ENCODE measurements around the gene KRTAP26-1.

The KRTAP26-1 gene, protein sequence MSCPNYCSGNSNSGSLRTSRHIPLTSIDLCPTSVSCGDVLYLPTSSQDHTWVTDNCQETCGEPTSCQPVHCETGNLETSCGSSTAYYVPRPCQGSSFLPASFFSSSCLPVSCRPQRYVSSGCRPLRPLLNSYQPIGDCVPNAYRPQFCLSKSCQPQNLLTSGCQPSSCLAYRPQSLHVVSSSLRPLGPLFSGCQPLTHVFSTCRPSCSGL

DNA sequence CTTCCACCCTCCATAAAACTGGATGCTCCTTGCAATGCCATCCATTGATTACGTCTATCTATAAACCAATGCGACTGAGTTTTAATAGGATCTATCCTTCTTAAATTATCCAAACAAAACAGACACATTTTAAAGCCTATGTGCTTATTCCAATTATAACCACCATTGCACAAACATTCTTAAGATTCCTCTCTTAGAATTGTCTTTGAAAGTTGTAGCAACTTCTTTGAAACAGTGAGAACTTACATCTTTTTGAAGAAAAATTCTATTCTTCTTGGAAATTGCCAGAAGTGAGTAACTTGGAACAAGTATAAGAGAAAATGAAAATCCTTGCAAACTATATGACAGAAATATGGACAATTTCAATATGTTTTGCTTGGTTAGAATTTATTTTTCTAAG lies at the start of gene KRTAP26-1:
KRTAP26-1 (minus strand) TSS at position 101 of the 400 bp plus-strand sequence. CDS start 280 bp downstream, outside the sequence.
- Mint-ChIP-seq H3K27ac (no peak within 1 kb of the TSS), H3K9me3 (peaks cover 17% of the 10 kb centered on the region), H3K4me3 (no peak within 1 kb of the TSS), H3K4me1 (no peaks in the 10 kb centered on the region), H3K36me3 (no peaks in the 10 kb centered on the region)
- ATAC-seq, result no peak
- no peak for DNase-seq (ENCODE audit: low spot score in 2 of 2)

GRCh38 chr21:30355906-30356305 lies 35.8 kb upstream of the KRTAP26-1 start:
- peaks cover 11% of the 10 kb centered on the region for H3K9me3 Mint-ChIP-seq
- H3K27ac Mint-ChIP-seq, result no peak overlapping the region
- no peak for ATAC-seq
- DNase-seq (ENCODE audit: low spot score in 2 of 2), result no peak
- H3K4me1 Mint-ChIP-seq, result no peaks in the 10 kb centered on the region
- H3K36me3 Mint-ChIP-seq, result no peaks in the 10 kb centered on the region
- H3K4me3 Mint-ChIP-seq, result no peak overlapping the region

GRCh38 chr21:30354308-30355005 lies 34.3 kb upstream of the KRTAP26-1 start:
- peaks cover 11% of the 10 kb centered on the region for H3K9me3 Mint-ChIP-seq
- H3K27ac Mint-ChIP-seq, result no peak overlapping the region
- DNase-seq (ENCODE audit: low spot score in 2 of 2) (no peak), ATAC-seq (no peak)
- no peak overlapping the region for H3K4me3 Mint-ChIP-seq
- no peaks in the 10 kb centered on the region for H3K36me3 Mint-ChIP-seq
- no peaks in the 10 kb centered on the region for H3K4me1 Mint-ChIP-seq

GRCh38 chr21:30351534-30351933 lies 31.4 kb upstream of the KRTAP26-1 start:
- Mint-ChIP-seq H3K4me3 (no peak overlapping the region), H3K9me3 (peaks cover 14% of the 10 kb centered on the region), H3K36me3 (no peaks in the 10 kb centered on the region), H3K27ac (no peak overlapping the region), H3K4me1 (no peaks in the 10 kb centered on the region)
- DNase-seq (ENCODE audit: low spot score in 2 of 2) (no peak), ATAC-seq (no peak)

- H3K36me3 Mint-ChIP-seq, result no peaks in the 10 kb centered on the region
- H3K27ac Mint-ChIP-seq, result no peak overlapping the region
- DNase-seq (ENCODE audit: low spot score in 2 of 2) (no peak), ATAC-seq (no peak)
- H3K4me1 Mint-ChIP-seq, result no peaks in the 10 kb centered on the region
- H3K4me3 Mint-ChIP-seq, result no peak overlapping the region
- H3K9me3 Mint-ChIP-seq, result peaks cover 12% of the 10 kb centered on the region
Measured at GRCh38 chr21:30349572-30349971, 29.5 kb upstream of the KRTAP26-1 start.

DNA sequence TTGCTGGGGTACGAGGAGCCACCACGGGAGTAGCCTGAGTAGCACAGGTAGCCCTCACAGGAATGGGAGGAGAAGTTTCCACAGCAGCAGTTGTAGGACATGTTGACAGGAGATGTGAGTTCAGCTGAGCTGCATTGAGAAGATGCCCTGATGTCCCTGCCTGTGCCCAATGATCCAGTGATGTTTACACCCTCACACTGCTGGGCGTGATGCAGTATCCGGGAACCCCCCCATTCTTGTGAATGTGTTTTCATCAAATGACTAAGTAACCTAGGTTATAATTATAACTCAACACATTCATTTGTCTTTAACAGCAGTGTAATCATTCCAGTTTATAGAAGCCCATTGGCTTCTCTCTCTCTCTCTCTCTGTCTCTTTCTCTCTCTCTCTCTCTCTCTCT lies 28.4 kb upstream of the KRTAP26-1 start, which contains the start of gene KRTAP23-1:
KRTAP23-1 (minus strand) TSS at position 101 of the 400 bp plus-strand sequence; CDS start at position 101, 0 bp downstream.
- DNase-seq (ENCODE audit: low spot score in 2 of 2) (no peak), ATAC-seq (no peak)
- Mint-ChIP-seq H3K4me3 (no peak within 1 kb of the TSS), H3K4me1 (no peaks in the 10 kb centered on the region), H3K36me3 (no peaks in the 10 kb centered on the region), H3K27ac (no peak within 1 kb of the TSS), H3K9me3 (peaks cover 8% of the 10 kb centered on the region)

GRCh38 chr21:30345014-30345413 lies 24.9 kb upstream of the KRTAP26-1 start:
- no peak overlapping the region for H3K4me3 Mint-ChIP-seq
- no peak for DNase-seq (ENCODE audit: low spot score in 2 of 2)
- H3K4me1 Mint-ChIP-seq, result no peaks in the 10 kb centered on the region
- ATAC-seq, result no peak
- peaks cover 6% of the 10 kb centered on the region for H3K9me3 Mint-ChIP-seq
- no peak overlapping the region for H3K27ac Mint-ChIP-seq
- no peaks in the 10 kb centered on the region for H3K36me3 Mint-ChIP-seq

DNA sequence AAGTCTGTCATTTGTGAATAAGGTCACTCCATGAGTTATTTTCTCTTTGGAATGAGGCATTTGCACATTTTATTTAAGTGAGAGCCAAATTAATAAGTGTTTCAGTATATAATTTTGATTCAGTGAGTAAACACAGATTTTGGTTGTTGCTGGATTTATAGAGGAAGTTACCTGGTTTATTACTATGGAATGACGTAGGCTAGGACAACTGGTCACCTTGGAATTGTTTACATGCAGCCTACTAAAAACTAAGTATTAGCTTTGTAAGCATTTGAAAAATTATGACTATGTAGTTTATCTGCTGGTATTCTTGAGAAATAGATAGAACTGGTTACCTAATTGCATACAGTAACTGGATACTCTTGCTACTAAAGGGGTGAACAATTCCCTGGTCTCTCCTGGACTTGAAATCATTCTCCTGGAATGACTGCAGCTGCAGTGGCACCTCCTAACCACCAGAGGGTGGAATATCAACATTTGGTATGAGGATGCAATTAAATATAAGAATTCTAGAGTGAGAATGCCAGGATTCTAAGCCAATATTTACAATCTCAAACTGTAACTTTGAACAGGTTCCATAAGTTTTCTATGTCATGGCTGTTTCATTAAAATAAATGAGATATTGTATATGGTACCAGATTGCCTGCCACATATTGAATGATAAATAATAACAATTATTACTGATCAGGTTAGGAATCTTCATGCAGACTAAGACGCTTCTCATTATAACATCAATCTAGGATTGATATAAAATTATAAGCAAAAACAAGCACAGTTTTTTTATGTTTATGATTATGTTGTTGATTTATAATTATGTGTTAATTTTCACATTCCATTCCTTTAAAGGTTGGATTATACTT lies 20.8 kb upstream of the KRTAP26-1 start:
- no peak overlapping the region for H3K27ac Mint-ChIP-seq
- ATAC-seq (no peak), DNase-seq (ENCODE audit: low spot score in 2 of 2) (no peak)
- no peaks in the 10 kb centered on the region for H3K9me3 Mint-ChIP-seq
- H3K4me3 Mint-ChIP-seq, result no peak overlapping the region
- no peaks in the 10 kb centered on the region for H3K4me1 Mint-ChIP-seq
- no peaks in the 10 kb centered on the region for H3K36me3 Mint-ChIP-seq

DNA sequence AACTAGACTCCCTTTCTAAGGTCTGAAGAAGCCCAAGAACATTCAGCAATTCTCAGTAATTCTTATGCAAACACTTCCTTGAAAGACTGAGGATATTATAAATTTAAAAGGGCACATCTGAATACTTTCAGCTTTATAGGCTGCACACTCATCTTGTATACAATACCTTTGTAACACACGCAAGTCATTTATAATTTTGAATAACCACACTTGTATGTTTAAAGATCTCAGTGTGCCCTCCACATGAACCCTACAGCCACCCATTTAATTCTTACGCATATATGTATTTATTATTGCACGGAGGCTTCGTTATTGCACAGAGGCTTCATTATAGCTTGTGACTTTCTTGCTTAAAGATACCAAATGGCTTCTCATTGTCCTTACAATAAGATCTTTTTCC lies 18.6 kb upstream of the KRTAP26-1 start:
- H3K27ac Mint-ChIP-seq, result no peak overlapping the region
- no peaks in the 10 kb centered on the region for H3K4me1 Mint-ChIP-seq

DNA sequence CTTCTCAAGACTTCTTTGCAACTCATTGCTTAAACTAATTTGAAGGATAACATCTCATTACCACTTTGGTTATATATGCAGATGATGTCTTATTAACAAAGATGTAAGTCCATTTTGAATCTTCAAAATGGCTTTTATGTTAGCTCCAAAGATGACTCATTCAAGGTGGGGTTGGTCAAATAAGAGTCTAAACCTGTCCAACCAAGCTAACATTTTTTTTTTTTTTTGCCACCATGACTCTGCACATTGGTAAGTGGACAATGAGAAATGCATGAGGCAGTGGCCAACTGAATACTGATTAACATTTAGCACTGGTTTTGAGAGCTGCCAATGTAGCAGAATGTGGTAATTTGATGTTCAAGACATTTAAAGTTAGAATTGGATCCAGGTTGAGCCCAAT lies 17.7 kb upstream of the KRTAP26-1 start:
- DNase-seq (ENCODE audit: low spot score in 2 of 2), result no peak
- ATAC-seq, result no peak
- H3K9me3 Mint-ChIP-seq, result no peaks in the 10 kb centered on the region
- H3K36me3 Mint-ChIP-seq, result no peaks in the 10 kb centered on the region
- no peaks in the 10 kb centered on the region for H3K4me1 Mint-ChIP-seq
- H3K4me3 Mint-ChIP-seq, result no peak overlapping the region
- no peak overlapping the region for H3K27ac Mint-ChIP-seq

More for the DNA sequence above, 18.6 kb upstream of the KRTAP26-1 start:
- ATAC-seq (no peak), DNase-seq (ENCODE audit: low spot score in 2 of 2) (no peak)
- Mint-ChIP-seq H3K4me3 (no peak overlapping the region), H3K36me3 (no peaks in the 10 kb centered on the region), H3K9me3 (no peaks in the 10 kb centered on the region)

DNA sequence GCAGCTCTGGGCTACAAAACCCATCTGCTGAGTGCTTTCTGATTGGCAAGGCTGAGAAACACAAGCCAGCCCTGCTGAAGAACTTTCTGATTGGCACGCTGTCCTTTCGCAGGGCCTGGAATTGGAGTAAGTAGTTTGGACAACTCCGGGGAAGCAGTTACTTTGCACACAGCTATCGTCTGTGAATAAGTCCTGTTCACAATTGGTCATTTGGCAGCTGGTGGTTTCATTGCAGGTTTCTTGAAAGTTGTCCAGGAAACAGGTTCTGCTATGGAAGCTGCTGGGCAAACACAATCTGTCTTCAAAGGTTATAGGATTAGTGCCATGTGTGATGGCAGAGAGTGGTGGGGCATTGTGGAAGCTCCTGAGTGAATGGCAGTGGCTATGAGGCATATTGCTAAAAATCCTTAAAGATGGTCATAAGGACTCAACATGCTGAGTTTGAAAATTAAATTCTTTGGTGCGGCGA lies 17.2 kb upstream of the KRTAP26-1 start, which contains the start of gene KRTAP27-1:
KRTAP27-1 (minus strand) TSS at position 419 of the 469 bp plus-strand sequence; CDS start at position 393, 26 bp downstream.
- H3K36me3 Mint-ChIP-seq, result no peaks in the 10 kb centered on the region
- H3K9me3 Mint-ChIP-seq, result no peaks in the 10 kb centered on the region
- no peak within 1 kb of the TSS for H3K4me3 Mint-ChIP-seq
- H3K4me1 Mint-ChIP-seq, result no peaks in the 10 kb centered on the region
- DNase-seq (ENCODE audit: low spot score in 2 of 2), result no peak
- no peak within 1 kb of the TSS for H3K27ac Mint-ChIP-seq
- ATAC-seq, result no peak

DNA sequence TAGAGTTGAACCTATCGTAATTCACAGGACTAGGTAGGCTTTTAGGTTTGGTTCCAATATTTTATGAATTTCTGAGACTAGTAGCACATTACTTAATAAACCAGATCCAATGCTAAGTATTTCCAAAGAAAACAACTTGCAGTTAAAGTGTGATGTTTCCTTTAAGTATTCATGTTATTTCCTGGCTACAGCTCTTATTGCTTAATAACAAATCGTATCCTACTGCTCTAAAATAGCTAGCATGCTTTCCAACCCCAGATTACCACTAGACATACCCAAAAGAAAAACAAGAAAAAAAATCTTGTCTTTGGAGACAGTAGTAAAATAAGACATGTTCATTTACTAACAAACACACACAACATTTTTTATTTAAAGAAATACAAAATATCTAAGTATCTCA lies 16.5 kb upstream of the KRTAP26-1 start:
- Mint-ChIP-seq H3K36me3 (no peaks in the 10 kb centered on the region), H3K9me3 (no peaks in the 10 kb centered on the region), H3K27ac (no peak overlapping the region), H3K4me1 (no peaks in the 10 kb centered on the region), H3K4me3 (no peak overlapping the region)
- DNase-seq (ENCODE audit: low spot score in 2 of 2) (no peak), ATAC-seq (no peak)

- H3K36me3 Mint-ChIP-seq, result no peaks in the 10 kb centered on the region
- no peaks in the 10 kb centered on the region for H3K9me3 Mint-ChIP-seq
- no peak for ATAC-seq
- H3K4me3 Mint-ChIP-seq, result no peak overlapping the region
- H3K27ac Mint-ChIP-seq, result no peak overlapping the region
- DNase-seq (ENCODE audit: low spot score in 2 of 2), result no peak
- H3K4me1 Mint-ChIP-seq, result no peaks in the 10 kb centered on the region
Measured at GRCh38 chr21:30333736-30334135, 13.6 kb upstream of the KRTAP26-1 start.

DNA sequence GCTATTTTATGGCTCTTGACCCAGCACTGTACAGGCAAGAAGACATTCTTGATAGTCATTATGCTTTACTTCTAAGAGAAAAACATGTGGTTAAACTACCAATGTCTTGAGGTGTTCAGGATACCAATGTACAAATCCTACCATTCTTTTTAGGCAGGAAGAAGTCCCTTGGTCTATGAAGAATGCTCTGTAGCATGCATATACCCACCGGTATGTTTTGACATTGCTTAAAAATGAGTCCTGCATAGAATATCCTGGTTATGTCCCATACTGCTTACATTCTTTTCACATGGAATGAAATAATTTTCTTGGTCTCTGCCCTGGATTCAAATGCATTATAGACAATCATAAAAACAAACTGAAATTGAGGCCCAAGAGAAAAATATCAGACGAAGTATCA lies 12.6 kb upstream of the KRTAP26-1 start:
- DNase-seq (ENCODE audit: low spot score in 2 of 2) (no peak), ATAC-seq (no peak)
- Mint-ChIP-seq H3K9me3 (no peaks in the 10 kb centered on the region), H3K36me3 (no peaks in the 10 kb centered on the region), H3K27ac (no peak overlapping the region), H3K4me1 (no peaks in the 10 kb centered on the region), H3K4me3 (no peak overlapping the region)

GRCh38 chr21:30329203-30329875 lies 9.2 kb upstream of the KRTAP26-1 start:
- Mint-ChIP-seq H3K27ac (no peak overlapping the region), H3K9me3 (peaks cover 5% of the 10 kb centered on the region), H3K4me1 (no peaks in the 10 kb centered on the region), H3K36me3 (no peaks in the 10 kb centered on the region), H3K4me3 (no peak overlapping the region)
- DNase-seq (ENCODE audit: low spot score in 2 of 2) (no peak), ATAC-seq (no peak)
